Right ventricle myocardium superior (tissue), 1 donor: Measurements from ENCODE around the gene CAPN7. TPM values are rescaled to one million over a fixed set of nuclear protein-coding genes. Genes with fewer than 3 reads are reported as not detected.
"Not testable (repeated sequence)": the region's sequence is repeated elsewhere in the genome, so short reads cannot be mapped to it uniquely, and the experiment has no call there.

ENCODE experiments used
- ATAC-seq: fragments of 200-7000 bp; cut with Tn5 transposase; one replicate; pipeline ENCODE4 v1.9.1; 2020; ENCODE audit warnings: mild to moderate bottlenecking; ENCODE audit not compliant: poor library complexity
- DNase-seq: peaks from one replicate; pipeline ENCODE4 v3.0.0-alpha.2; 2020
- intact Hi-C: fragments of 100-400 bp; cut with DNase I; formaldehyde crosslinking; loops from one replicate; pipeline ENCODE4 v1.11.2; 2022
- total RNA-seq: library from RNA; stranded (reverse); fragmentation: NEBNext Ultra II Directional; extraction: Animal tissue kit (Norgen Biotek cat#: 25700); gene quantifications from one replicate; pipeline ENCODE4 v1.2.1, GENCODE V29; 2021
- donor health status: DM: no; HTN: yes; CAD: no; lungs with severe emphysema.

CAPN7 gene
- total RNA-seq, 1 donor from 2014 or later = 28.1 TPM

DNA sequence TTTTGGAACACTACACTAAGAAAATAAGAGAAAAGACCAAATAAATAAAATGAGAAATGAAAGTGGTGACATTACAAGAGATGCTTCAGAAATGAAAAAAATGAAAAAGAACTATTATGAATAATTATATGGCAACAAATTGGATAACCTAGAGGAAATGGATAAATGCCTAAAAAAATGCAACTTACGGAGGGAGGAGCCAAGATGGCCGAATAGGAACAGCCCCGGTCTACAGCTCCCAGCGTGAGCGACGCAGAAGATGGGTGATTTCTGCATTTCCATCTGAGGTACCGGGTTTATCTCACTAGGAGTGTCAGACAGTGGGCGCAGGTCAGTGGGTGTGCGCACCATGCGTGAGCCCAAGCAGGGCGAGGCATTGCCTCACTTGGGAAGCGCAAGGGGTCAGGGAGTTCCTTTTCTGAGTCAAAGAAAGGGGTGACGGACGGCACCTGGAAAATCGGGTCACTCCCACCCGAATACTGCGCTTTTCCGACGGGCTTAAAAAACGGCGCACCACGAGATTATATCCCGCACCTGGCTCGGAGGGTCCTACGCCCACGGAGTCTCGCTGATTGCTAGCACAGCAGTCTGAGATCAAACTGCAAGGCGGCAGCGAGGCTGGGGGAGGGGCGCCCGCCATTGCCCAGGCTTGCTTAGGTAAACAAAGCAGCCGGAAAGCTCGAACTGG, 19.4 kb upstream of the CAPN7 start:
- DNase-seq, ATAC-seq, intact Hi-C loops: not testable (repeated sequence)

DNA sequence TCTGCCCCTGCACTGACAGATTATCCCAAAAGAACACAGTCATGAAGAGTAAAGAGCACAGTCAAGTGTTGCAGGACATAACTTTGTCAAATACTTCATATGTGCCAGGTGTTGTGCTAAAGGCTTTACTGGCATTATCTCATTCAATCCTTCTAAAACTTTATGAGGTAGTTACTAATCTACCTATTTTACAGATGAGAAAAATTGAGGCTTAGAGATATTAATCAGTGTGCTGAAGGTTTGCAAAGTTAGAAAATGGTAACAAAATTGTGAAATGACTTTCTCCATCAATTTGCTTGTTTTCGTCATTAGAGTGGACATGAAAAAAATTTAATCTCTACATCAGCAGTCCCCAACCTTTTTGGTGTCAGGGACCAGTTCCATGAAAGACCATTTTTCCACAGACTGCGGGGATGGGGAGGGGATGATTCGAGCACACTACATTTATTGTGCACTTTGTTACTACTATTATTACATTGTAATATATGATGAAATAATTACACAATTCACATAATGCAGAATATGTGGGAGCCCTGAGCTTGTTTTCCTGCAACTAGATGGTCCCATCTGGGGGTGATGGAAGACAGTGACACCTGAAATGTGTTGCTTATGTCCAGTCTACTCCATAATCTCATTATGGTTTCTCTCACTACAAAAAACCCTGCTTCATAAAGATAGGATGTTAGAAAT, 8.6 kb upstream of the CAPN7 start:
- DNase-seq (no peak), ATAC-seq (no peak)
- intact Hi-C loops = no loop called here

DNA sequence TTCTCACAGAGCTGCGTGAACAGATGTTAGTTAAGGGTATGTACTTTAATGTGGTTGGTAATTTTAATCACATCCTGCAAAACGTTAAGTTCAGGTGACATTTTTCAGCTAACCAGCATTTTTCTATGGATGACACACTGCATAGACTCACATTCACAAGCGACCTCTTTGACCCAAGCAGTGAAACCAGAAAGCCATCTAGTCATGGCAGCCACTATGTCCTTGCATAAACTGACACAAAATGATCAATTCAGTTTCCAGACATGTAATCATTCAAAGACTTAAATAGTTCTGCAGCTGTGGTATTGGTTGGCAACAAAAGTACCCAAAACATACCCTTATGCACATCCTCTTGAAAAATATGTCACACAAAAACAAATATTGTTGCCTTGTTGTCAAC, 7.4 kb upstream of the CAPN7 start:
- no peak for DNase-seq
- intact Hi-C loops = no loop called here

DNA sequence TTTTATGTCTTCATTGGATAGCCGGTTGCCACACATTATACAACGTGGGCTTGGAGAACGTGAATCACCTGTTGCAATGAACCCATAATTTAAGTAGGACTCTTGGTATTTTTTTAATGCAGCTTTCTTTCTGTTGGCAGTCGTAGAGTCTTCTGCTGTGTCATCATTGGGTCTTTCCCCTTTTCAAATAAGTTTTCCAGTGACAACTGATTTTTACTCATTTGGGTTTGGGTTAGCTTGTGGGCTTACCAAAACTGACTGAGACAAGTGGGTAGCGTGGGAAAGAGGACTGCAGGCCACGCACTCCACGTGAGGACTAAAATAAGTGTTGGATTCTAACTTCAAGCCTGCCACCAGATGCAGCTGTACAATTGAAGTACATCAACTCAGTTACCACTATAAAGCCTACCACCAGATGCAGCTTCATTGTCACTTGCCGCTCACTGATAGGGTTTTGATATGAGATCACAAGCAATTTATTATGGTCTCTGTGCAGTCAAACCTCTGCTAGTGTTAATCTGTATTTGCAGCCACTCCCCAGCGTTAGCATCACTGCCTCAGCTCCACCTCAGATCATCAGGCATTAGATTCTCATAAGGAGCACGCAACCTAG, 6.4 kb upstream of the CAPN7 start:
- no peak for DNase-seq
- ATAC-seq = no peak
- intact Hi-C loops = loop anchor here (5.0 to 10.0 kb wide), 2 partner anchors 95 to 208 kb away; no protein-coding TSS in a partner anchor

More for the DNA sequence above, 7.4 kb upstream of the CAPN7 start:
- ATAC-seq = no peak

DNA sequence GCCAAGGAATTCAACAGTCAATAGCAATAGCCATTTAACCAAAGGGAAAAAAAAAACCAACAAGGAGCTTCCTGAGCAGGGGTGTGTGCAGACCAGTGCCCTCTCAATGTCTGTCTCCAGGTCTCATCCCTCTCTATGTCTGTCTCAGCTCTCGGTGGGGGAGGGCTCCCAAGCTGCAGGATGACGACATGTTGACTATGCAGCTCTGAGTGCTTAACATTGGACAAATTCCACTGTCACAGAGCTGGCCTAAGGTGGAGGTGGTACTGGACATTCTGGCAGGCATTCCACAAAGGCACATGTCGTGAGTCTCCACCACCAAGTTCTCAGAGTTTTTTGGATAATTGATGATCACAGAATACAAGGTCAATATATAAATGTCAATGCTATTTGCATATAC, 2.0 kb upstream of the CAPN7 start:
- no peak for ATAC-seq
- DNase-seq = no peak
- intact Hi-C loops = loop anchor here (5.0 to 10.0 kb wide), 2 partner anchors 99 to 203 kb away; no protein-coding TSS in a partner anchor

DNA sequence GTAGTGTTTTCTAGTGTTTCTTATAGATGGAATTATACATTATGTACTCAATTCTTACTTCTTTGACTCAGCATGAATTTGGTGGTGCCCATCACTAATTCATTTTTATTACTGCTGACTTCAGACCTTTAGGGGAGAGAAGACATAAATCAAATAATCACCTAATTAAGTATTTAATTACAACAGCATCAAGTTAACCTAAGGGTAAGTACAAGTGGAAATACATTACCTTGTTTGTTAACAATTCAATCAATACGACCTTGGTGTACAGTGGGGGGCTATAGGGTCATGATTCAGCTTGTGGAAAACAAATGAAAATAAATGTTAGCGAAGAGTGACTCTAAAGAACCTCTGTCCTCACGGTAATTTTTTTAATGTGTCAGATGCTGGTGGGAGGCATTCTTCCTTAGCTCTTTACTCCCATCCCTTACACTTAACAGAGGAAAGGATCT, 538 bp upstream of the CAPN7 start:
- intact Hi-C loops = loop anchor here (5.0 to 10.0 kb wide), 3 partner anchors 101 to 352 kb away; partner anchors contain the start of gene SH3BP5
- ATAC-seq (no peak), DNase-seq (no peak)

DNA sequence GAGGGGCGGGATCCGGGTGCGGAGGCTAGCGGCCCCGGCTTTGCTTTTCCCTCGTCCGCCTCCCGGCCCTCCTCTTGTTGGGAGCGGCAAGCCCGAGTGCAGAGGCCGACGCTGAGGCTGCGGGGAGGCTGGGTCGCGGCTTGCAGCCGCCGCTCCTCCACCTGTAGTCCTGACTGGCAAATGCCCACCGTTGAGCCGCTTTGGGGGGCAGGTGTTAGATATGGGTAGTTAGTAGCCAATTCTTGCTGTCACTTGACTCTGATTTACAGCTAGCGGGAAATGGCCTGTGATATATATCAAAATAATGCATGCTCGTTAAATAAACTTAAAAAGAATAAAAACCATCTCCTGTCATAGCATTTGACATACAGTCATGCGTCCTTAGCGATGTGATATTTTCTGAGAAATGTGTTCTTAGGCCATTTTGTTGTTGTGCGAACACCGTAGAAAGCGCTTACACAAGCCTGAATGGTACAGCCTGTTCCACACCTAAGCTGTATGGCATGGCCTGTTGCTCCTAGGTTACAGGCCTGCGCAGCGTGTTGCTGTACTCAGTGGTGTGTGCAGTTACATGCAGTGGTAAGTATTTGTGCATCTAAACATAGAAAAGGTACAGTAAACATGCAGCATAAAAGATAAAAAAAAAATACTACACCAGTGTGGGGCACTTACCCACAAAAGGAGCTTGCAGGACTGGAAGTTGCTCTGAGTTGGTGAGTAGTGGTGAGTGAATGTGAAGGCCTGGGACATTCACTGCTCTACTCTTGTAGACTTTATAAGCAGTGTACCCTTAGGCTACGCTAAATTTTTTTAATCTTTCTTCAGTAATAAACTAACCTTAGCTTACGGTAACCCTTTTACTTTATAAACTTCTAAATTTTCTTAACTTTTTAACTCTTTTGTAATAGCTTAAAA, 873 bp downstream of the CAPN7 start:
- ATAC-seq (peak; percentile 67), DNase-seq (peak; percentile 69)
- intact Hi-C loops = loop anchor here (5.0 to 10.0 kb wide), 3 partner anchors 102 to 350 kb away; partner anchors contain the start of gene SH3BP5

DNA sequence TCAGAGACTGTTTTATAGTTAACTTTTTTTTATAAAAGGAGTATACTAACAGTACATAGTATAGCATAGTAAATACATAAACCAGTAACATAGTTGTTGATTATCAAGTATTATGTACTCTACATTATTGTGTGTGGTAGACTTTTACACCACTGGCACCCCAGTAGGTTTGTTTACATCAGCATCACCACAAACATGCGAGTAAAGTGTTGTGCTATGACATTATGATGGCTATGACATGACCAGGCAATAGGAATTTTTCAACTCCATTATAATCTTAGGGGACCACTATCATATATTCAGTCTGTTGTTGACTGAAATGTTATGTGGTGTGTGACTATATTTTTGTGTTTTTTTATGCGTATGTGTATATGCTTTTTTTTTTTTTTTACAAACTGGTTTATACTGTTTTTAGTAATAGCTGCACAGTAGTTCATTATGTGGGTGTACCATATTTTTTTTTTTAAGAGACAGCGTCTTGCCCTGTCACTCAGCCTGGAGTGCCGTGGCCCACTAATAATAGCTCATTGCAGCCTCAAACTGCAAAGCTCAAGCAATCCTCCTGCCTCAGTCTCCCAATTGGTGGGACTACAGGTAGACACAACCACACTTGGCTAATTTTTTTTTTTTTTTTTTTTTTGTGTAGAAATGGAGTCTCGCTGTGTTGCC, 1.9 kb downstream of the CAPN7 start:
- DNase-seq (no peak), ATAC-seq (no peak)
- intact Hi-C loops = loop anchor here (5.0 to 10.0 kb wide), 3 partner anchors 103 to 349 kb away; partner anchors contain the start of gene SH3BP5

DNA sequence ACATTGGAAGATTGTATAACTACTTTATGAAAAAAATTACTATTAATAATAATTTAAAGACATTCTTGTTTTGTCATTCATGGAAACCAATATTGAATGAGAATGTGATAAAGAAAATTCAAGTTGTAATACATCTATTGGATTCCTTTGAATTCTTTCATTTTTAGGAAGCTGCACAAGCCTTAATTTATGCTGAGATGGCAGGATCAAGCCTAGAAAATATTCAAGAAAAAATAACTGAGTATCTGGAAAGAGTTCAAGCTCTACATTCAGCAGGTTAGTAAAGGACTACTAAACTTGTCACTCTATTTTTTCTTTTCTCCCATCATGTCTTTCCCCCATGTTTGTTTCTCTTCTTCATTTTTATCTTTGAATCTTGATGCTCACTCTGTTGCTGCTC, 5.9 kb downstream of the CAPN7 start:
- intact Hi-C loops = no loop called here
- ATAC-seq (no peak), DNase-seq (no peak)

DNA sequence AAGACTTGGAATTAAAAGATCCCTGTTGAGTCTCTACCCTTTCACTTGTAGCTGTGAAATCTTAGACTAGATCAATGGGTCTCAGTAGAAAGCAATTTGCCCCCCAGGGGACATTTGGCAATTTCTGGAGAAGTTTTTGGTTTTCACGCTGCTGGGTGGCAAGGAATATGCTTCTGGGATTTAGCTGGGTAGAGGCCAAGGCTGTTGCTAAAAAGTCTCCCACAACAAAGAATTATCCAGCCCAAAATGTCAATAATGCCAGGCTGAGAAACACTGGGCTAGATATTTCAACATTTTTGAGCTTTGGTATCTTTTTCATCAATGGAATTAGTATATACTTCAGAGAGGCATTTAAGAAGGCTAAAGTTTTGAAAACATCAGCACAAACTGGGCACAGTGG, 8.7 kb downstream of the CAPN7 start:
- intact Hi-C loops = no loop called here
- no peak for ATAC-seq

DNA sequence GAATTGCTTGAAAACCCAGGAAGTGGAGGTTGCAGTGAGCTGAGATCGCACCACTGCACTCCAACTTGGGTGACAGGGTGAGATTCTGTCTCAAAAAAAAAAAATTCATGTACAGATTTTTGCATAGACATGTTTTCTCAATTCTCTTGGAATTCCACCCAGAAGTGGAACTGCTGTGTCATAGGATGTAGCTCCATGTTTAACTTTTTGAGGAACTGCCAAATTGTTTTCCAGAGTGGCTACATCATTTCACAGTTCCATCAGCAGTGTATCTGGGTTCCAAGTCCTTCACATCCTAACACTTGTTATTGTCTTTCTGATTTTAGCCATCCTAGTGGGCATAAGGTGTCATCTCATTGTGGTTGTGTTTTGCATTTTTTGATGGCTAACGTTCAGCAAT, 9.9 kb downstream of the CAPN7 start:
- no peak for DNase-seq
- no peak for ATAC-seq
- intact Hi-C loops = no loop called here

More for the DNA sequence above, 8.7 kb downstream of the CAPN7 start:
- no peak for DNase-seq

DNA sequence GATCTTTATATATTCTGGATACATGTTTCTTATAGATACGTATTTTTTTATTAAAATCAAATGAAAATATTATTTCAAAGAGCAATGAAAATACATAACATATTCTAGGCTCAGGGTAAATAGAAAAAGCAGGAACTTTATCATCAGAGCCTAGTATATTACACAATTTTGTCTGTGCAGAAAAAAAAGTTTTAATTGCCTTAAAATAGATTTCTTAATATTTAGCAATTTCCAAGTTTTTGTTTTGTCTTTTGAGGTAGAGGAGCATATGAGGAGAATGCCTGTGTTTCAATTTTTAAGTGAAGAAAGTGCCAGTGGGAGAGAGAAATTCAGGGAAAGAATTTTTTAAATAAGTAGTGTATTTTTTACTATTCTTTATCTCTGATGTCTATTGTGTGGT, 10.5 kb downstream of the CAPN7 start:
- DNase-seq = no peak
- ATAC-seq = no peak
- intact Hi-C loops = no loop called here

DNA sequence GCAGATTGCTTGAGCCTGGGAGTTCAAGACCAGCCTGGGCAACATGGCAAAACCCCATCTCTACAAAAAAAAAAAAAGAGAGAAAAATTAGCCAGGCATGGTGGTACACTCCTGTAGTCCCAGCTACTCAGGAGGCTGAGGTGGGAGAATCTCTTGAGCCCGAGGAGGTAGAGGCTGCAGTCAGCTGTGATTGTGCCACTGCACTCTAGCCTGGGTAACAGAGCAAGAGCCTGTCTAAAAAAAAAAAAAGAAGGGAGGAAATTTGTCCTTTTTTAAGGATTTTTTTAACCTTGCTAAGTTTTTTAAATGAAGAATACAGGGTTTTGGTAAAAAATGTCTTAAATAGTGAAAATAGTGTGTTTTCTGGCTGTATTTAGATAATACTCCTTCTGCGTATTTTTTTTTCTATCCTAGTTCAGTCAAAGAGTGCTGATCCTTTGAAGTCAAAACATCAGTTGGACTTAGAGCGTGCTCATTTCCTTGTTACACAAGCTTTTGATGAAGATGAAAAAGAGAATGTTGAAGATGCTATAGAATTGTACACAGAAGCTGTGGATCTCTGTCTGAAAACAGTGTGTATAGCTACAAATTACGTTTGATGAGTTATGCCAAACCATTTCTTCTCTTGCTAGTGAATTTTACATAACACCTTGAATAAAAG, 11.1 kb downstream of the CAPN7 start:
- no peak for ATAC-seq
- intact Hi-C loops = no loop called here

DNA sequence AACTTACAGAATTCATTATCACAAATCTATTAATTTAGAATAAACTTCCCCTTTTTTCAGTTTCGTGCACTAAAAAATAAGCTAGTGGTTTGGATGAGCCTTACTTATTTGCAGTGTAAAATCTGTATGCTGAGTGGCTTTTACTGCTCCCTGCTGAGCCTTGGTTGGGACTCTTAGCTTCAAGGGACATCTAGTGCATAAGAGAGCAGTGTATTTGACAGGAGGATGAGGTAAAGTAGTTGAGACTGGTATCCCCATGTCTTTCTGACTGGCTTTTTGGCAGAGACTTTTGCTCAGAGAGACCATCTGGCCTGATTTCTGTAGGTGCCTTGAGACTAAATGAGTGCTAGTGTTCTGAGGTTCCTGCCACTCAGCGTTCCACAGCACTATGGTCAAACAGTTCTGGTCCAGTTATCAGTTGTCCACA, 11.8 kb downstream of the CAPN7 start:
- ATAC-seq (peak; percentile 86), DNase-seq (no peak)
- intact Hi-C loops = no loop called here

More for the DNA sequence above, 11.1 kb downstream of the CAPN7 start:
- no peak for DNase-seq

DNA sequence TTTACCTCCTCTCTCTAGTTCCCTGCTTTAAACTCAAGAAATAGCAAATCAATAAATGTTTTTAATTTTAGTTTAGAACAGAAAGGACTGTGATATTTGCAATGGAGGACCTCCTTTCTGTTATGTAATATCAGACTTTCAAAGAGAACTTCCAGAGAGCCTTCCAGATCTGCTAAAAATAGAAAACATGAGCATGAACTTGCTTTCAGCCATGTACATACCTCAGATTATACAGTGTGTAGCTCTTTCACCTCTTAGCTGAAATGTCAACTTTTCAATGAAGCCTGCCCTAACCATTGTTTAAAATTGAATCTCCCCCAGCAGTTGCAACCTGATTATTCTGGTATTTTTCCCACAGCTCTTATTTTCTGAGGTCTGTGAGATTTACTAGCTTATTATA, 12.6 kb downstream of the CAPN7 start:
- intact Hi-C loops = no loop called here
- peak; percentile 89 for ATAC-seq
- no peak for DNase-seq

DNA sequence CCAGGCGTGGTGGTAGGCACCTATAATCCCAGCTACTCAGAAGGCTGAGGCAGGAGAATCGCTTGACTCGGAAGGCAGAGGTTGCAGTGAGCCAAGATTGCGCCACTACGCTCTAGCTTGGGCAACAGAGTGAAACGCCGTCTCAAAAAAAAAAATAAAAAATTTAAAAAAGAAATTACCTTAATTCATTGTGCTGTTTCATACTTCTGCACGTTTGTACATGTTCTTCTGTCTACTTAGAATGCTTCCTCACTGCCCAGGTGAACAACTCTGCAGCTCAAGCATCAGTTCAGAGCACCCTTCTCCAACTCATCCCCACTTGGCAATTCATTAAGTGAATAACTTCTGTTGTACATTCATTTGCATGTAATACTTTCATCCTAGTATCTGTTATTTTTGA, 14.0 kb downstream of the CAPN7 start:
- ATAC-seq (no peak), DNase-seq (no peak)
- intact Hi-C loops = no loop called here

DNA sequence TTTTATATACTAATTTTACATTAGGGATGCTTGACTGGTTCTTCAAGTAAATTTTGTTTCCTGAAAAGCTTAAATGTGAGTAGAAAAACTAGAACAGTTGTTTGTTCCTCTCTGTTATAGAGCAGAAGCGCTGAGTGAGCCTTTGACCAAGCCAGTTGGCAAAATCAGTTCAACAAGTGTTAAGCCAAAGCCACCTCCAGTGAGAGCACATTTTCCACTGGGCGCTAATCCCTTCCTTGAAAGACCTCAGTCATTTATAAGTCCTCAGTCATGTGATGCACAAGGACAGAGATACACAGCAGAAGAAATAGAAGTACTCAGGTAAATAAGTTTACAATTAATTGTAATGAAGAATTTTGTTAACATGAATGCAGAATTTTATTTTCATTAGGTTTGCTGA, 14.6 kb downstream of the CAPN7 start:
- intact Hi-C loops = no loop called here
- no peak for ATAC-seq
- DNase-seq = no peak
